K562 (cell line): ENCODE measurements around the gene C12orf75. TPM values are rescaled to one million over a fixed set of nuclear protein-coding genes. Genes with fewer than 3 reads are reported as not detected.

ENCODE experiments used
- ATAC-seq: fragments of 200-7000 bp; cut with Tn5 transposase; 3 replicates; pipeline ENCODE4 v1.9.1; 2020; ENCODE audit warnings: moderate library complexity
- BruUV-seq: library from RNA; stranded (reverse); fragments of 400-500 nt; replicated peaks from 2 replicates; lab custom pipeline; 2021; lab: Mats Ljungman, UMichigan
- CTCF ChIA-PET: fragments of 300-600 bp; formaldehyde crosslinking; extraction: SDS; loops from one replicate; lab custom pipeline; 2021; ENCODE audit warnings: low intra/inter-chr PET ratio; lab: Yijun Ruan, JAX
- POLR2A ChIA-PET: fragments of 300-600, 350-650 bp; sonication (Branson Sonifier 250); formaldehyde crosslinking; extraction: SDS; loops from one replicate; lab custom pipeline; 2021; ENCODE audit warnings: antibody characterized with exemption, inconsistent platforms; lab: Yijun Ruan, JAX
- DNase-seq, 4 experiments: peaks; one replicate each; pipeline versions ENCODE4 v3.0.0 to v3.0.0-alpha.2; 2011 to 2018; ENCODE audit warnings: low spot score in 3 of 4, mixed read lengths in 3 of 4; ENCODE audit errors: extremely low read depth in 1 of 4
- FAIRE-seq: peaks from 2 replicates; lab custom pipeline; 2011; peaks lifted over from hg19 to GRCh38; lab: Jason Lieb, UNC
- H2AFZ ChIP-seq: 2 replicates; pipeline ENCODE4 v1.6.0; 2011; ENCODE audit warnings: low read depth, low read length, control low read depth, inconsistent platforms
- H3K27ac ChIP-seq: fragments of 200-600 bp; 3 replicates; pipeline ENCODE4 v1.8.0; 2011; ENCODE audit warnings: low read depth, mild to moderate bottlenecking, control low read depth, inconsistent platforms, low read length, moderate library complexity, mixed read lengths; ENCODE audit errors: extremely low read depth
- H3K27me3 ChIP-seq, 2 experiments: fragments of 300-600 bp in 1 of 2; 2 replicates in 1 of 2; 3 replicates in 1 of 2; pipeline versions ENCODE4 v1.6.0 to v1.8.0; 2011; ENCODE audit warnings: inconsistent platforms in 2 of 2, low read length in 2 of 2, mild to moderate bottlenecking in 1 of 2, mixed read lengths in 1 of 2, moderate library complexity in 1 of 2; ENCODE audit not compliant: control insufficient read depth in 2 of 2, insufficient read depth in 2 of 2
- H3K36me3 ChIP-seq: fragments of 300-600 bp; 3 replicates; pipeline ENCODE4 v1.8.0; 2011; ENCODE audit warnings: mild to moderate bottlenecking, low read length, inconsistent platforms; ENCODE audit not compliant: control insufficient read depth, insufficient read depth
- H3K4me1 ChIP-seq, 2 experiments: fragments of 200-600 bp in 1 of 2; replicated peaks in 1 of 2; 2 replicates in 1 of 2; 3 replicates in 1 of 2; pipeline versions ENCODE4 v1.5.1 to v1.8.0; 2011; ENCODE audit warnings: inconsistent platforms in 2 of 2, low read length in 2 of 2, mild to moderate bottlenecking in 1 of 2, mixed read lengths in 1 of 2, moderate library complexity in 1 of 2; ENCODE audit not compliant: control insufficient read depth in 2 of 2, insufficient read depth in 2 of 2
- H3K4me2 ChIP-seq: 2 replicates; pipeline ENCODE4 v1.6.1; 2011; ENCODE audit warnings: low read length, control low read depth, inconsistent platforms, mixed read lengths; ENCODE audit not compliant: insufficient read depth
- H3K4me3 ChIP-seq: fragments of 200-600 bp; sonication (generic), shearing (Covaris generic); 2 replicates; pipeline ENCODE4 v1.5.1; 2016; ENCODE audit warnings: control low read depth, inconsistent platforms
- H3K79me2 ChIP-seq: fragments of 200-600 bp; 3 replicates; pipeline ENCODE4 v1.8.0; 2011; ENCODE audit warnings: low read length, inconsistent platforms; ENCODE audit not compliant: control insufficient read depth, insufficient read depth
- H3K9ac ChIP-seq, 2 experiments: 2 replicates each; pipeline versions ENCODE4 v1.6.0 to v1.6.1; 2011; ENCODE audit warnings: low read depth in 2 of 2, low read length in 2 of 2, control low read depth in 1 of 2, inconsistent platforms in 1 of 2, mild to moderate bottlenecking in 1 of 2, mixed read lengths in 1 of 2; ENCODE audit not compliant: insufficient read depth in 1 of 2
- H3K9me1 ChIP-seq: one replicate; pipeline ENCODE4 v1.6.0; 2011; ENCODE audit warnings: inconsistent platforms, mild to moderate bottlenecking, low read length, moderate library complexity; ENCODE audit not compliant: control insufficient read depth, insufficient read depth
- H3K9me3 ChIP-seq: replicated peaks from 2 replicates; pipeline ENCODE4 v1.5.1; 2011; ENCODE audit warnings: low read depth, low read length, inconsistent platforms; ENCODE audit not compliant: control insufficient read depth, insufficient read depth
- H4K20me1 ChIP-seq: replicated peaks from 2 replicates; pipeline ENCODE4 v1.6.1; 2011; ENCODE audit warnings: low read length, inconsistent platforms, mixed read lengths; ENCODE audit not compliant: control insufficient read depth, insufficient read depth
- DACH1 ChIP-seq: fragments of 450-650 bp; IDR thresholded peaks from 2 replicates; pipeline ENCODE4 v1.6.1; 2018; ENCODE audit not compliant: partially characterized antibody
- ELK3 ChIP-seq: fragments of 450-650 bp; formaldehyde crosslinking; IDR thresholded peaks from 2 replicates; pipeline ENCODE4 v1.4.0; 2020; ENCODE audit warnings: mild to moderate bottlenecking
- EZH2 ChIP-seq: IDR thresholded peaks from 2 replicates; pipeline ENCODE4 v1.6.1; 2012; ENCODE audit warnings: low read depth, mild to moderate bottlenecking, inconsistent platforms, low read length, borderline replicate concordance
- GTF2E2 ChIP-seq: fragments of 200-800 bp; sonication (Bioruptor generic); IDR thresholded peaks from 2 replicates; pipeline ENCODE4 v1.6.1; 2016; ENCODE audit warnings: missing genetic modification characterization, missing compliant biosample characterization
- MGA ChIP-seq: fragments of 450-650 bp; IDR thresholded peaks from 2 replicates; pipeline ENCODE4 v1.6.1; 2016; ENCODE audit warnings: mild to moderate bottlenecking, moderate library complexity
- NFYB ChIP-seq: IDR thresholded peaks from 2 replicates; pipeline ENCODE4 v1.6.1; 2011; ENCODE audit warnings: mild to moderate bottlenecking, moderate library complexity; ENCODE audit not compliant: insufficient read length; ENCODE audit errors: extremely low read depth
- SAFB ChIP-seq: fragments of 200-400 bp; formaldehyde crosslinking; IDR thresholded peaks from 2 replicates; pipeline ENCODE4 v1.6.1; 2017; ENCODE audit warnings: low read depth, low read length, borderline replicate concordance
- WGBS: fragments of 100-300 bp; shearing (Covaris generic); methylation state at CpG from one replicate; pipeline ENCODE4 v1.1.6; 2016; ENCODE audit warnings: low coverage, mixed read lengths; ENCODE audit not compliant: insufficient coverage; ENCODE audit errors: missing lambda C conversion rate; 5-methylcytosine and 5-hydroxymethylcytosine counted together
- in situ Hi-C: fragments of 300-500 bp; cut with MboI; formaldehyde crosslinking; loops from 4 replicates; pipeline ENCODE4 v1.15.0; 2018; ENCODE audit warnings: inconsistent platforms, mixed read lengths
- intact Hi-C: fragments of 100-400 bp; cut with micrococcal nuclease; formaldehyde crosslinking; loops from 2 replicates; pipeline ENCODE4 v1.14.2; 2022
- polyA plus RNA-seq, 8 experiments: library from polyadenylated mRNA; depleted of rRNA in 4 of 8; stranded (reverse) in 5 of 8; unstranded in 3 of 8; fragments of >200 nt; fragmentation: Nextera tagmentation in 2 of 8; fragmentation: Illumina TruSeq in 1 of 8; extraction: Ambion mirVana in 2 of 8; extraction: Trizol in 1 of 8; gene quantifications; 2 replicates each; pipeline versions ENCODE4 v1.2.1 to v1.2.3, GENCODE V29; 2011 to 2014; ENCODE audit warnings: inconsistent platforms in 1 of 8, missing spikeins in 1 of 8
- total RNA-seq, 7 experiments: library from RNA; depleted of rRNA in 6 of 7; stranded (reverse); fragments of >200 nt in 6 of 7; fragmentation: Illumina TruSeq in 2 of 7; extraction: Trizol in 2 of 7; gene quantifications; 2 replicates each; pipeline versions ENCODE4 v1.2.1 to v1.2.3, GENCODE V29; 2011 to 2021; ENCODE audit warnings: low replicate concordance in 1 of 7

Gene C12orf75
- total and polyA plus RNA-seq, 9 of the 15 experiments (the other 6 are each of a cell fraction or from before 2014, with no cell fraction given), result 0.06 to 0.82 (median 0.26) TPM; not detected in 3

GRCh38 chr12:105352940-105353635 is 22.6 kb downstream of the C12orf75 start:
- no peak overlapping the region for H3K27ac ChIP-seq
- H3K9me1 ChIP-seq, result no peaks in the 10 kb centered on the region
- ChIA-PET CTCF (no interaction called here), POLR2A (no interaction called here)
- WGBS, result 8% methylated on average over 9 of the region's 9 CpGs
- no peak overlapping the region for H3K4me2 ChIP-seq
- H3K4me3 ChIP-seq, result no peak overlapping the region
- H4K20me1 ChIP-seq, result no peaks in the 10 kb centered on the region
- peaks cover 0 to 9% of the 10 kb centered on the region in 2 experiments; a peak in 1 of 5 replicates for H3K27me3 ChIP-seq
- DNase-seq (peak in 3 of 4 experiments; percentile 12 to 64 (median 58)), ATAC-seq (no peak), FAIRE-seq (no peak)
- H3K9ac ChIP-seq, result no peak overlapping the region
- in situ Hi-C loops, result no loop called here
- no peak overlapping the region for H2AFZ ChIP-seq
- no peaks in the 10 kb centered on the region; a peak in 1 of 5 replicates for H3K4me1 ChIP-seq
- intact Hi-C loops, result no loop called here
- no peaks in the 10 kb centered on the region for H3K9me3 ChIP-seq
- no peaks in the 10 kb centered on the region for H3K36me3 ChIP-seq
- BruUV-seq, result no TSS peak
- H3K79me2 ChIP-seq, result no peaks in the 10 kb centered on the region
- peak; percentile 40 for TF ChIP-seq NFYB
- no peak for TF ChIP-seq GTF2E2 (tag)
- TF ChIP-seq SAFB, result no peak
- no peak for TF ChIP-seq DACH1
- no peak for TF ChIP-seq EZH2
- TF ChIP-seq ELK3, result no peak
- no peak for TF ChIP-seq MGA
